Lower lobe of right lung (tissue), 2 donors: Measurements from ENCODE around the gene CAMK2G. TPM values are rescaled to one million over a fixed set of nuclear protein-coding genes. Genes with fewer than 3 reads are reported as not detected.

Source experiments
- ATAC-seq, 2 donors: fragments of 200-7000 bp; cut with Tn5 transposase; one replicate each; pipeline ENCODE4 v1.9.1; 2020 to 2022; ENCODE audit warnings: mild to moderate bottlenecking in 2 of 2, moderate library complexity in 2 of 2
- DNase-seq: peaks from one replicate; pipeline ENCODE4 v3.0.0-alpha.2; 2020
- H3K27ac ChIP-seq: fragments of 200-600 bp; one replicate; pipeline ENCODE4 v1.8.0; 2022
- H3K27me3 ChIP-seq: fragments of 200-600 bp; one replicate; pipeline ENCODE4 v1.8.0; 2022; ENCODE audit warnings: low read depth
- H3K36me3 ChIP-seq: fragments of 200-600 bp; one replicate; pipeline ENCODE4 v1.8.0; 2022; ENCODE audit warnings: mild to moderate bottlenecking
- H3K4me1 ChIP-seq: fragments of 200-600 bp; one replicate; pipeline ENCODE4 v1.8.0; 2022
- H3K4me3 ChIP-seq: fragments of 200-600 bp; one replicate; pipeline ENCODE4 v1.8.0; 2022; ENCODE audit warnings: mild to moderate bottlenecking
- H3K9me3 ChIP-seq: fragments of 200-600 bp; one replicate; pipeline ENCODE4 v1.8.0; 2022
- intact Hi-C: fragments of 100-400 bp; cut with DNase I; formaldehyde crosslinking; loops from one replicate; pipeline ENCODE4 v1.11.0; 2022
- total RNA-seq: library from RNA; stranded (reverse); fragmentation: NEBNext Ultra II Directional; extraction: Animal tissue kit (Norgen Biotek cat#: 25700); gene quantifications from one replicate; pipeline ENCODE4 v1.2.1, GENCODE V29; 2021
- TF ChIP-seq, protein P1 (sequence below): fragments of 200-600 bp; IDR thresholded peaks from one replicate; pipeline ENCODE4 v1.8.0; 2022; ENCODE audit warnings: antibody characterized with exemption, mild to moderate bottlenecking
- donor health status: DM: no; HTN: yes; CAD: no; lungs with severe emphysema.

The CAMK2G gene
- total RNA-seq, 1 donor from 2014 or later = 38.4 TPM

DNA sequence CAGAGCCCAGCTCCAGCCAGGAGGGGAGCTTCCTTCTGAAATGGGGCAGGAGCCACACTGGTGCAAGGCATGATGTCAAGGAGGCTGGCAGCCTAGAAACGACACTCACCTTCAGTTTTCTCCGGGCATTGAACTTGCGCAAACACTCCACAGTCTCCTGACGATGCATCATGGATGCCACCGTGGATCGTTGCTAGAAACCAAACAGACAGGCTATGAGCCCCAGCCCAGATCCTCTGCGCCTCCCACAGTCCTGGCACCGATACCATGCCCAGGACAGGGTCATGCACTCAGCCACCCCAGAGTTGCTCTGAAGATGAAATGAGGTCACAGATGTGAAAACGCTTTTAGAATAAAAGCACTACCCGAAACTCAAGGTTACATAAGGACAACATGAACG is 32.0 kb downstream of the CAMK2G start:
- intact Hi-C loops = no loop called here
- H3K36me3 ChIP-seq = peaks cover 86% of the 10 kb centered on the region
- TF ChIP-seq, protein P1, sequence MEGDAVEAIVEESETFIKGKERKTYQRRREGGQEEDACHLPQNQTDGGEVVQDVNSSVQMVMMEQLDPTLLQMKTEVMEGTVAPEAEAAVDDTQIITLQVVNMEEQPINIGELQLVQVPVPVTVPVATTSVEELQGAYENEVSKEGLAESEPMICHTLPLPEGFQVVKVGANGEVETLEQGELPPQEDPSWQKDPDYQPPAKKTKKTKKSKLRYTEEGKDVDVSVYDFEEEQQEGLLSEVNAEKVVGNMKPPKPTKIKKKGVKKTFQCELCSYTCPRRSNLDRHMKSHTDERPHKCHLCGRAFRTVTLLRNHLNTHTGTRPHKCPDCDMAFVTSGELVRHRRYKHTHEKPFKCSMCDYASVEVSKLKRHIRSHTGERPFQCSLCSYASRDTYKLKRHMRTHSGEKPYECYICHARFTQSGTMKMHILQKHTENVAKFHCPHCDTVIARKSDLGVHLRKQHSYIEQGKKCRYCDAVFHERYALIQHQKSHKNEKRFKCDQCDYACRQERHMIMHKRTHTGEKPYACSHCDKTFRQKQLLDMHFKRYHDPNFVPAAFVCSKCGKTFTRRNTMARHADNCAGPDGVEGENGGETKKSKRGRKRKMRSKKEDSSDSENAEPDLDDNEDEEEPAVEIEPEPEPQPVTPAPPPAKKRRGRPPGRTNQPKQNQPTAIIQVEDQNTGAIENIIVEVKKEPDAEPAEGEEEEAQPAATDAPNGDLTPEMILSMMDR = no peak
- H3K9me3 ChIP-seq = no peaks in the 10 kb centered on the region
- H3K27ac ChIP-seq = no peak overlapping the region
- DNase-seq (no peak), ATAC-seq (no peak)
- H3K4me3 ChIP-seq = no peak overlapping the region
- H3K27me3 ChIP-seq = no peaks in the 10 kb centered on the region
- no peaks in the 10 kb centered on the region for H3K4me1 ChIP-seq

DNA sequence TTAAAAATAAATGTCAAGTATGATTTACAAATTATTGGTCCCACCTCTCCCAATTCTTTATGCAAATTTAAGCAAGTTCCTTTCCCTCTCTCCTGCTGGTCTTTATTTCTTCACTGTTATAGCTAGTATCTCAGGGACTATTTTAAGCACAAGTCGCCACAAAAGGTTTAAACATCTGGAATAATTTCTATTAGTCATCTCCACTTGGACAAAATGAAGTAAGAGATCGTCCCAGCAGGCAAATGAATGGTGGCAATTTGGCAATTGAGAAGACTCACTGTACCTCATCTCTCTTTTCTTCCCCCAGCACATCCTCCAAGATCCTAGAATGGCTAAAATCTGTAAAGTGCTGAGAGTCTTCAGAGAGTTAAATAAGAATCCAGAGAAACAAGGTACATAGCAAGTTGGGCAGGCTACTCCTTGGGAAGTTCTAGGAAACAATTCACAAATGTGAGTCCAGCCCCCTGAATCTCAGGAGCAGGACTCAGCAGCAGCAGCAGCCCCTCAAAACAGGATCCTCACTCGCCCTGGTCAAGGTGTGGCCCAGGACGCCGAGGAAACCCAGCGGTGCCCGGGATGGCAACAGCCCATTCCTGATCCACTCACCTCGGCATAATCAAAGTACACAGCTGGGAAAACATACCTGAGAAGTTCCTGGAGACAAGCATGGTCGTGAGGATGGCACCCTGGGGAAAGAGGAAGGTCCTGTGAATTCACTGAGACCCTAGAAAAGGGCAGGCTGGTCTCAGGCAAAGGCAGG is 32.6 kb downstream of the CAMK2G start:
- TF ChIP-seq, protein P1 = no peak
- Histone ChIP-seq H3K4me3 (no peak overlapping the region), H3K27ac (no peak overlapping the region), H3K4me1 (no peaks in the 10 kb centered on the region), H3K9me3 (no peaks in the 10 kb centered on the region), H3K36me3 (peaks cover 86% of the 10 kb centered on the region), H3K27me3 (no peaks in the 10 kb centered on the region)
- intact Hi-C loops = no loop called here
- no peak for DNase-seq
- no peak for ATAC-seq

- intact Hi-C loops = no loop called here
Measured at GRCh38 chr10:73841061-73841421, 33.3 kb downstream of the CAMK2G start.

GRCh38 chr10:73840403-73841060 is 33.8 kb downstream of the CAMK2G start:
- TF ChIP-seq, protein P1 = no peak
- no peak overlapping the region for H3K4me3 ChIP-seq
- H3K27me3 ChIP-seq = no peaks in the 10 kb centered on the region
- DNase-seq (no peak), ATAC-seq (no peak)
- intact Hi-C loops = no loop called here
- no peak overlapping the region for H3K27ac ChIP-seq
- no peaks in the 10 kb centered on the region for H3K4me1 ChIP-seq
- peaks cover 86% of the 10 kb centered on the region for H3K36me3 ChIP-seq
- no peaks in the 10 kb centered on the region for H3K9me3 ChIP-seq

More at GRCh38 chr10:73841061-73841421, 33.3 kb downstream of the CAMK2G start:
- Histone ChIP-seq H3K4me3 (no peak overlapping the region), H3K4me1 (no peaks in the 10 kb centered on the region), H3K36me3 (peaks cover 86% of the 10 kb centered on the region), H3K27ac (no peak overlapping the region), H3K9me3 (no peaks in the 10 kb centered on the region), H3K27me3 (no peaks in the 10 kb centered on the region)
- ATAC-seq (no peak), DNase-seq (no peak)
- TF ChIP-seq, protein P1 = no peak

DNA sequence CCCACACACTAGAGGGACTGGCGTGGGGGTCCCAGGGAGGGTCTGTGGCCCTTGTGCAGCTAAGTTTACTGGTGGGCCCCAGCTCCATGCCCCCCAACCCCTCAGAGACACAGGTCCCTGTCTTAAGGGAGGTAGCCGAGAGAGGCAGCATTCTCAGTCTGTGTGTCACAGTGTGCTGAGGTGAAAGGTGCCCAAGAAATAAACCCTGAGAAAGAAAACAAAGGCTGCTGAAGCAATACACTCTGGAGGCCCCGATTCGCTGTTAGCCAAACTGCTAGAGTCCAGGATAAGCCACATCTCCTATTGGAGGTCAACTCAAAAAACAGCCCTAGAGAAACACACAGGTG is 34.3 kb downstream of the CAMK2G start:
- TF ChIP-seq, protein P1 = no peak
- Histone ChIP-seq H3K27ac (no peak overlapping the region), H3K36me3 (peaks cover 86% of the 10 kb centered on the region), H3K4me1 (no peaks in the 10 kb centered on the region), H3K4me3 (no peak overlapping the region), H3K27me3 (no peaks in the 10 kb centered on the region), H3K9me3 (no peaks in the 10 kb centered on the region)
- ATAC-seq (no peak), DNase-seq (no peak)
- intact Hi-C loops = no loop called here
